Panc1 (cell line): ENCODE measurements around the gene SND1. TPM values are rescaled to one million over a fixed set of nuclear protein-coding genes. Genes with fewer than 3 reads are reported as not detected.

Source experiments
- ATAC-seq: fragments of 200-7000 bp; cut with Tn5 transposase; 2 replicates; pipeline ENCODE4 v1.9.1; 2020; ENCODE audit warnings: mild to moderate bottlenecking, moderate library complexity
- BruUV-seq: library from RNA; stranded (reverse); fragments of 400-500 nt; replicated peaks from 2 replicates; lab custom pipeline; 2021; lab: Mats Ljungman, UMichigan
- CTCF ChIA-PET: fragments of 300-600 bp; sonication (Branson Sonifier 250); formaldehyde crosslinking; loops from one replicate; lab custom pipeline; 2022; ENCODE audit warnings: antibody characterized with exemption; lab: Charles Lee
- POLR2A ChIA-PET: fragments of 300-600 bp; sonication (Branson Sonifier 250); formaldehyde crosslinking; loops from one replicate; lab custom pipeline; 2022; ENCODE audit warnings: antibody characterized with exemption; lab: Charles Lee
- DNase-seq: peaks from one replicate; pipeline ENCODE4 v3.0.0-alpha.2; 2010; ENCODE audit warnings: low read depth, low spot score
- H3K27ac ChIP-seq: 2 replicates; pipeline ENCODE4 v1.5.1; 2011; ENCODE audit warnings: mild to moderate bottlenecking, low read length, inconsistent platforms
- H3K27me3 ChIP-seq: fragments of 200-500 bp; sonication (Bioruptor generic); 2 replicates; pipeline ENCODE4 v1.6.0; 2014; ENCODE audit warnings: low read length, inconsistent platforms; ENCODE audit not compliant: control insufficient read depth, insufficient read depth
- H3K36me3 ChIP-seq: fragments of 200-500 bp; sonication (Bioruptor generic); 2 replicates; pipeline ENCODE4 v1.5.1; 2014; ENCODE audit warnings: inconsistent platforms, mild to moderate bottlenecking, low read length, moderate library complexity; ENCODE audit not compliant: control insufficient read depth, insufficient read depth
- H3K4me1 ChIP-seq: 2 replicates; pipeline ENCODE4 v1.5.1; 2011; ENCODE audit warnings: inconsistent platforms, mild to moderate bottlenecking, low read length, moderate library complexity; ENCODE audit not compliant: control insufficient read depth, insufficient read depth
- H3K4me3 ChIP-seq, 2 experiments: 2 replicates each; pipeline ENCODE4 v1.5.1; 2011 to 2012; ENCODE audit warnings: low read depth in 2 of 2, low read length in 2 of 2, mild to moderate bottlenecking in 2 of 2, inconsistent platforms in 1 of 2, moderate library complexity in 1 of 2
- H3K9me3 ChIP-seq: fragments of 200-500 bp; sonication (Bioruptor generic); 2 replicates; pipeline ENCODE4 v1.5.1; 2014; ENCODE audit warnings: low read depth, mild to moderate bottlenecking, inconsistent platforms, low read length, moderate library complexity; ENCODE audit not compliant: control insufficient read depth, insufficient read depth
- POLR2AphosphoS5 ChIP-seq: IDR thresholded peaks from 2 replicates; pipeline ENCODE4 v1.6.1; 2012; ENCODE audit warnings: mild to moderate bottlenecking, low read depth, low read length, moderate library complexity
- SIN3A ChIP-seq: IDR thresholded peaks from 2 replicates; pipeline ENCODE4 v1.6.1; 2012; ENCODE audit warnings: low read depth, mild to moderate bottlenecking, low read length, moderate library complexity, borderline replicate concordance; ENCODE audit not compliant: insufficient read depth
- TCF7L2 ChIP-seq: IDR thresholded peaks from 2 replicates; pipeline ENCODE4 v1.6.1; 2011; ENCODE audit warnings: mild to moderate bottlenecking, low read depth, low read length, inconsistent platforms
- in situ Hi-C: cut with HindIII; loops from 2 replicates; pipeline ENCODE4 v1.10.0; 2016; ENCODE audit warnings: low sequenced_read_pairs, low pct_unique_long_range_greater_than_20kb
- intact Hi-C: fragments of 100-400 bp; cut with micrococcal nuclease; formaldehyde crosslinking; loops from one replicate; pipeline ENCODE4 v1.10.0; 2022; ENCODE audit not compliant: unreplicated experiment
- total RNA-seq: library from RNA; stranded (reverse); gene quantifications from one replicate; pipeline ENCODE4 v1.2.1, GENCODE V29; 2021; ENCODE audit not compliant: unreplicated experiment
- TF ChIP-seq, protein P1 (sequence below): fragments of 450-650 bp; IDR thresholded peaks from 2 replicates; pipeline ENCODE4 v1.5.1; 2017; ENCODE audit warnings: mild to moderate bottlenecking
- TF ChIP-seq, protein P2 (sequence below), 2 experiments: IDR thresholded peaks; 2 replicates each; pipeline ENCODE4 v1.6.1; 2011 to 2012; ENCODE audit warnings: low read depth in 2 of 2, control low read depth in 1 of 2, low read length in 1 of 2, mild to moderate bottlenecking in 1 of 2, moderate library complexity in 1 of 2; ENCODE audit not compliant: insufficient read depth in 1 of 2

The SND1 gene
- total RNA-seq, 1 experiment from 2014 or later = 176 TPM

DNA sequence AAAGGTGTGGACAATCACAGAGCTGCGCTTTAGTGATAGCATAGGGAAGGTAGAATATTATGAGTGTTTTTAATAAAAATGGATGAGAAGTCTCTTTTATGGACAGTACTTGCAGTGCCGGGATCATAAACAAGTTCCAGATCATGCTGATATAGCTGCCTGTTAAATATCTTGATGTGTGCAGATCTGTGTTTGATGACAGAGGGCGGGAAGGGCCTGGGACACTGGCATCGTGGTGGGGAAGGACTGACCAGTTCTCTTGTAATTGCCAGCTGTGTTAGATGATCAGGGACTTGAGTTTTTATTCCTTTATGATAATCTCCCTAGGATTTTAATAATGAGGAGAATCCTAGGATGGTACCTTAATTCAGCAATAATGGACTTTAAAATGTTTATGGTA is 14.6 kb downstream of the SND1 start:
- TF ChIP-seq, protein P1, sequence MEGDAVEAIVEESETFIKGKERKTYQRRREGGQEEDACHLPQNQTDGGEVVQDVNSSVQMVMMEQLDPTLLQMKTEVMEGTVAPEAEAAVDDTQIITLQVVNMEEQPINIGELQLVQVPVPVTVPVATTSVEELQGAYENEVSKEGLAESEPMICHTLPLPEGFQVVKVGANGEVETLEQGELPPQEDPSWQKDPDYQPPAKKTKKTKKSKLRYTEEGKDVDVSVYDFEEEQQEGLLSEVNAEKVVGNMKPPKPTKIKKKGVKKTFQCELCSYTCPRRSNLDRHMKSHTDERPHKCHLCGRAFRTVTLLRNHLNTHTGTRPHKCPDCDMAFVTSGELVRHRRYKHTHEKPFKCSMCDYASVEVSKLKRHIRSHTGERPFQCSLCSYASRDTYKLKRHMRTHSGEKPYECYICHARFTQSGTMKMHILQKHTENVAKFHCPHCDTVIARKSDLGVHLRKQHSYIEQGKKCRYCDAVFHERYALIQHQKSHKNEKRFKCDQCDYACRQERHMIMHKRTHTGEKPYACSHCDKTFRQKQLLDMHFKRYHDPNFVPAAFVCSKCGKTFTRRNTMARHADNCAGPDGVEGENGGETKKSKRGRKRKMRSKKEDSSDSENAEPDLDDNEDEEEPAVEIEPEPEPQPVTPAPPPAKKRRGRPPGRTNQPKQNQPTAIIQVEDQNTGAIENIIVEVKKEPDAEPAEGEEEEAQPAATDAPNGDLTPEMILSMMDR = no peak
- no peak for TF ChIP-seq POLR2AphosphoS5
- TF ChIP-seq, protein P2, sequence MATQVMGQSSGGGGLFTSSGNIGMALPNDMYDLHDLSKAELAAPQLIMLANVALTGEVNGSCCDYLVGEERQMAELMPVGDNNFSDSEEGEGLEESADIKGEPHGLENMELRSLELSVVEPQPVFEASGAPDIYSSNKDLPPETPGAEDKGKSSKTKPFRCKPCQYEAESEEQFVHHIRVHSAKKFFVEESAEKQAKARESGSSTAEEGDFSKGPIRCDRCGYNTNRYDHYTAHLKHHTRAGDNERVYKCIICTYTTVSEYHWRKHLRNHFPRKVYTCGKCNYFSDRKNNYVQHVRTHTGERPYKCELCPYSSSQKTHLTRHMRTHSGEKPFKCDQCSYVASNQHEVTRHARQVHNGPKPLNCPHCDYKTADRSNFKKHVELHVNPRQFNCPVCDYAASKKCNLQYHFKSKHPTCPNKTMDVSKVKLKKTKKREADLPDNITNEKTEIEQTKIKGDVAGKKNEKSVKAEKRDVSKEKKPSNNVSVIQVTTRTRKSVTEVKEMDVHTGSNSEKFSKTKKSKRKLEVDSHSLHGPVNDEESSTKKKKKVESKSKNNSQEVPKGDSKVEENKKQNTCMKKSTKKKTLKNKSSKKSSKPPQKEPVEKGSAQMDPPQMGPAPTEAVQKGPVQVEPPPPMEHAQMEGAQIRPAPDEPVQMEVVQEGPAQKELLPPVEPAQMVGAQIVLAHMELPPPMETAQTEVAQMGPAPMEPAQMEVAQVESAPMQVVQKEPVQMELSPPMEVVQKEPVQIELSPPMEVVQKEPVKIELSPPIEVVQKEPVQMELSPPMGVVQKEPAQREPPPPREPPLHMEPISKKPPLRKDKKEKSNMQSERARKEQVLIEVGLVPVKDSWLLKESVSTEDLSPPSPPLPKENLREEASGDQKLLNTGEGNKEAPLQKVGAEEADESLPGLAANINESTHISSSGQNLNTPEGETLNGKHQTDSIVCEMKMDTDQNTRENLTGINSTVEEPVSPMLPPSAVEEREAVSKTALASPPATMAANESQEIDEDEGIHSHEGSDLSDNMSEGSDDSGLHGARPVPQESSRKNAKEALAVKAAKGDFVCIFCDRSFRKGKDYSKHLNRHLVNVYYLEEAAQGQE (IDR thresholded peaks at IDR 0.05; ENCODE audit: insufficient read depth in 1 of 2, low read depth in 2 of 2, low read length in 1 of 2) = no peak
- in situ Hi-C loops (no loop called here), intact Hi-C loops (no loop called here)
- ChIA-PET POLR2A (interaction anchor here (0.6 to 1.0 kb wide), 2 partner anchors 8 to 75 kb away, joined by 3 read pairs; no protein-coding TSS in a partner anchor), CTCF (interaction anchor here (0.6 kb wide), 1 partner anchor 190 kb away, joined by 3 read pairs; no protein-coding TSS in a partner anchor)
- Histone ChIP-seq H3K4me1 (peaks cover 23% of the 10 kb centered on the region), H3K4me3 (no peak overlapping the region), H3K9me3 (no peaks in the 10 kb centered on the region), H3K36me3 (no peaks in the 10 kb centered on the region), H3K27me3 (no peaks in the 10 kb centered on the region), H3K27ac (peak overlapping the region; percentile 44; the same call in 1 of the 2 replicates)
- no TSS peak for BruUV-seq
- DNase-seq (peak; percentile 35), ATAC-seq (peak; percentile 57)

DNA sequence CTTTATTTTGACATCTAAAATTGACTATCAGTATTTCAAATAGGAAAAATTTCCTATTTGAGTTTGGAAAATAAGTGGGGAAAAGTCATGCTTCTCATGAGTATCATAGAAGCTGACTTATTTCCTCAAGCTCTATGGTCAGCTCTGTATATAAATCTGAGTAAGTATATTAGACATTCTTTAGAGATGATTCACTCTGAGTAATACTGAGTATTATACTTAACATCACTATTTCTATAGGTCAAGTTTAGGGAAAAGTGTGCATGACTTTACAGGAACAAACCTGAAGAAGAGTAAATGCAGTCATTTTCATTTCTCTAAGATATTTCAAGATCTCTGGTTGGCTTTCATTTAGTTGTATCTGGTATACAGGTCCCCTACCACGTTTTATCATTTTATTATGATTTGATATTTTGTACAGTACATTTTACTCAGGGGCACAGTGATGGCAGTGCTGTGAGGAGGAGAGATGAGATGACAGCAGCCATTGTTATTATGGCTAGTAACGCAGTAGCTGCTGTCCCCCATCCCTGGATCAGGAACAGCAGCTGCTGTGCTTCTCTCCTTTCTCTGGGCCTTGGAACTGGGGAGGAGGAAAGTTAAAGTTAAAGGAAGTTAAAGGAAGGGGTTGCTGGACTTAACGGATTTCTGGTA is 15.2 kb downstream of the SND1 start:
- H3K27me3 ChIP-seq = no peaks in the 10 kb centered on the region
- peaks cover 23% of the 10 kb centered on the region for H3K4me1 ChIP-seq
- BruUV-seq = no TSS peak
- no peaks in the 10 kb centered on the region for H3K9me3 ChIP-seq
- H3K4me3 ChIP-seq = no peak overlapping the region
- H3K36me3 ChIP-seq = no peaks in the 10 kb centered on the region
- ATAC-seq (peak; percentile 92), DNase-seq (peak; percentile 82)
- TF ChIP-seq SIN3A = no peak
- TF ChIP-seq, protein P1 = no peak
- TF ChIP-seq POLR2AphosphoS5 = no peak
- TF ChIP-seq, protein P2 (IDR thresholded peaks at IDR 0.05; ENCODE audit: insufficient read depth in 1 of 2, low read depth in 2 of 2, low read length in 1 of 2) = no peak
- TF ChIP-seq TCF7L2 = no peak
- POLR2A ChIA-PET = interaction anchor here (1.0 kb wide), 1 partner anchor 9 kb away, joined by 3 read pairs; no protein-coding TSS in a partner anchor
- in situ Hi-C loops (no loop called here), intact Hi-C loops (no loop called here)
- CTCF ChIA-PET = interaction anchor here (0.6 kb wide), 1 partner anchor 190 kb away, joined by 3 read pairs; no protein-coding TSS in a partner anchor
- peak overlapping the region; percentile 18; the same call in 1 of the 2 replicates for H3K27ac ChIP-seq
